GM23248 (cell line): ENCODE measurements around the gene SULT1A4. TPM values are rescaled to one million over a fixed set of nuclear protein-coding genes. Genes with fewer than 3 reads are reported as not detected.
"Not testable (repeated sequence)": the region's sequence is repeated elsewhere in the genome, so short reads cannot be mapped to it uniquely, and the experiment has no call there.

Experiments
- DNase-seq: peaks from one replicate; pipeline ENCODE4 v3.0.0-alpha.2; 2015
- H2AFZ ChIP-seq: fragments of 200-600 bp; sonication (generic); 2 replicates; pipeline ENCODE4 v1.6.1; 2016; ENCODE audit warnings: antibody characterized with exemption
- H3F3A ChIP-seq: fragments of 200-600 bp; sonication (generic); 2 replicates; pipeline ENCODE4 v1.6.1; 2016; ENCODE audit warnings: mild to moderate bottlenecking, antibody characterized with exemption, mixed run types; ENCODE audit not compliant: insufficient read depth
- H3K27ac ChIP-seq: fragments of 200-600 bp; sonication (generic); 2 replicates; pipeline ENCODE4 v1.5.1; 2016; ENCODE audit warnings: mild to moderate bottlenecking
- H3K27me3 ChIP-seq: fragments of 200-600 bp; sonication (generic); replicated peaks from 2 replicates; pipeline ENCODE4 v1.6.1; 2016; ENCODE audit warnings: mild to moderate bottlenecking; ENCODE audit not compliant: insufficient read depth
- H3K36me3 ChIP-seq: fragments of 200-600 bp; sonication (generic); 2 replicates; pipeline ENCODE4 v1.6.1; 2016; ENCODE audit warnings: low read depth, mild to moderate bottlenecking
- H3K4me1 ChIP-seq: fragments of 200-600 bp; sonication (generic); 2 replicates; pipeline ENCODE4 v1.6.1; 2016; ENCODE audit warnings: mild to moderate bottlenecking; ENCODE audit not compliant: insufficient read depth
- H3K4me2 ChIP-seq: fragments of 200-600 bp; sonication (generic); one replicate; pipeline ENCODE4 v1.6.1; 2016; ENCODE audit warnings: mild to moderate bottlenecking; ENCODE audit not compliant: unreplicated experiment
- H3K4me3 ChIP-seq: fragments of 200-600 bp; sonication (generic); 2 replicates; pipeline ENCODE4 v1.5.1; 2016; ENCODE audit warnings: mild to moderate bottlenecking
- H3K79me2 ChIP-seq: fragments of 200-600 bp; sonication (generic); 2 replicates; pipeline ENCODE4 v1.6.1; 2016; ENCODE audit warnings: mild to moderate bottlenecking; ENCODE audit not compliant: insufficient read depth
- H3K9ac ChIP-seq: fragments of 200-600 bp; sonication (generic); 2 replicates; pipeline ENCODE4 v1.6.1; 2016; ENCODE audit warnings: mild to moderate bottlenecking
- H3K9me2 ChIP-seq: fragments of 200-600 bp; sonication (generic); 2 replicates; pipeline ENCODE4 v1.6.1; 2016; ENCODE audit warnings: mixed run types, mild to moderate bottlenecking, moderate library complexity; ENCODE audit not compliant: insufficient read depth
- H3K9me3 ChIP-seq: fragments of 200-600 bp; sonication (generic); one replicate; pipeline ENCODE4 v1.6.1; 2017; ENCODE audit warnings: low read depth
- H4K20me1 ChIP-seq: fragments of 200-600 bp; sonication (generic); 2 replicates; pipeline ENCODE4 v1.6.0; 2016; ENCODE audit not compliant: insufficient read depth
- WGBS, 2 experiments: methylation state at CpG; one replicate each; pipeline ENCODE4 v1.1.6; 2015 to 2017; ENCODE audit warnings: low lambda C conversion rate in 2 of 2, low coverage in 1 of 2; ENCODE audit errors: missing lambda C conversion rate in 2 of 2; 5-methylcytosine and 5-hydroxymethylcytosine counted together
- in situ Hi-C: fragments of 300-500 bp; cut with MboI; formaldehyde crosslinking; loops from 2 replicates; pipeline ENCODE4 v1.15.0; 2020
- polyA plus RNA-seq: library from polyadenylated mRNA; unstranded; fragments of >200 nt; fragmentation: Nextera tagmentation; extraction: Ambion mirVana; gene quantifications from 2 replicates; pipeline ENCODE4 v1.2.1, GENCODE V29; 2016
- small RNA-seq: library from RNA; depleted of rRNA; stranded (forward); fragments of <200 nt; gene quantifications from one replicate; pipeline ENCODE3, GENCODE V24; 2014; ENCODE audit warnings: low read depth, low replicate concordance
- total RNA-seq: library from RNA; depleted of rRNA; stranded (reverse); fragments of >200 nt; shearing (Covaris generic); gene quantifications from 2 replicates; pipeline ENCODE4 v1.2.3, GENCODE V29; 2014; rRNA removed

The SULT1A4 gene
- total and polyA plus RNA-seq, 2 experiments from 2014 or later: 0.73 to 4.6 TPM

GRCh38 chr16:29506308-29506707, 46.6 kb downstream of the SULT1A4 start, which contains the start of gene NPIPB12:
Gene NPIPB12 (minus strand): TSS chr16:29506408.
- H3K36me3 ChIP-seq, H3F3A ChIP-seq, H3K4me3 ChIP-seq, H3K4me1 ChIP-seq, H3K4me2 ChIP-seq, H3K9me2 ChIP-seq, H4K20me1 ChIP-seq, H3K27me3 ChIP-seq, DNase-seq, H3K9me3 ChIP-seq, H3K27ac ChIP-seq, H2AFZ ChIP-seq, H3K9ac ChIP-seq, H3K79me2 ChIP-seq, in situ Hi-C loops: not testable (repeated sequence)
- no CpG with 5 or more reads among the region's 6 CpGs for WGBS, 2 experiments

Small RNA genes within 50 kb of the gene (small RNA-seq; reads per million reads assigned to genes)
- gene AC133555.2: not detected

Other genes starting within 250 kb of the SULT1A4 start
- under 0.01 TPM in 1 of 2 replicates, not detected in the other for gene NPIPB11, start 53.2 kb upstream of the SULT1A4 start, total RNA-seq
- gene NPIPB11, start 53.2 kb upstream of the SULT1A4 start, polyA plus RNA-seq: 0.29 and 0.56 TPM in 2 replicates
- 5.3 and 13.9 TPM in 2 replicates for gene BOLA2, start 5.6 kb upstream of the SULT1A4 start, total RNA-seq
- 7.2 and 10.5 TPM in 2 replicates for gene BOLA2, start 5.6 kb upstream of the SULT1A4 start, polyA plus RNA-seq
- gene SLX1B, start 5.4 kb upstream of the SULT1A4 start, total RNA-seq: 11.8 and 14.2 TPM in 2 replicates
- gene SLX1B, start 5.4 kb upstream of the SULT1A4 start, polyA plus RNA-seq: 3.7 and 20.4 TPM in 2 replicates
- 2.5 and 14.9 TPM in 2 replicates for gene NPIPB12, start 46.5 kb downstream of the SULT1A4 start, total RNA-seq
- gene NPIPB12, start 46.5 kb downstream of the SULT1A4 start, polyA plus RNA-seq: 7.3 and 13.4 TPM in 2 replicates
- not detected in 2 replicates for gene SPN, start 203.3 kb downstream of the SULT1A4 start, total RNA-seq
- 0.14 TPM in 1 of 2 replicates, not detected in the other for gene SPN, start 203.3 kb downstream of the SULT1A4 start, polyA plus RNA-seq
- 0.32 TPM in 1 of 2 replicates, not detected in the other for gene QPRT, start 219.3 kb downstream of the SULT1A4 start, total RNA-seq
- gene QPRT, start 219.3 kb downstream of the SULT1A4 start, polyA plus RNA-seq: 0.27 and 0.85 TPM in 2 replicates